GM18499 (cell line): ENCODE results near the gene CACNA2D4.

Experiments
- ATAC-seq: cut with Tn5 transposase; IDR thresholded peaks from one replicate; pipeline ENCODE4 v1.9.1; 2021; ENCODE audit warnings: moderate number of reproducible peaks; ENCODE audit not compliant: insufficient read depth, unreplicated experiment

The CACNA2D4 gene

DNA sequence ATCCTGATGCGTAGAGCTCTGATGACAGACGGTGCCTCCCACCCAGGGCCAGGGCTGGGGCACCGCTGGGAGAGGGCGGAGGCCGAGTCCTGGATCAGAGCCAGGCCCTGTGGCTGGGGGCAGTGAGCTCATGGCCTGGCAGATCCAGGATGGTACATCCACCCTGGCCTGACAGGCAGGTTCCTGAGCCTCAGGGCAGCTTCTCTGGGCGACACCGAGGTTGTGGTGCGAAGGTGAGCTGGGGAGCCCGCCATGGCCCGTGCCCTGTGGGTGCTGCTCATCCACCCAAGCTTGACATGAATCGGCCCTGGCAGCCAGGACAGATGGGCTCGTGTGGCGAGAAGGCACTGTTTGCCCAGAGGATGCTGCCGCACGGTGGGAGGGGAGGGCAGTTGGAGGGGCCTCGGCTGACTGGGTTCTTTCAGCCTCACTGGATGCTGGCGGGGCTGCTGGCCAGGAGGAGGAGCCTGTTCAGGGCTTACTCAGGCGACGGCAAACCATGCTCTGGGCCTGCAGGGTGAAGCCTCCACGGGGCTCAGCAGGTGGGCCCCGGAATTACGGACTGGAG lies 81.5 kb downstream of the CACNA2D4 start:
- no peak for ATAC-seq

DNA sequence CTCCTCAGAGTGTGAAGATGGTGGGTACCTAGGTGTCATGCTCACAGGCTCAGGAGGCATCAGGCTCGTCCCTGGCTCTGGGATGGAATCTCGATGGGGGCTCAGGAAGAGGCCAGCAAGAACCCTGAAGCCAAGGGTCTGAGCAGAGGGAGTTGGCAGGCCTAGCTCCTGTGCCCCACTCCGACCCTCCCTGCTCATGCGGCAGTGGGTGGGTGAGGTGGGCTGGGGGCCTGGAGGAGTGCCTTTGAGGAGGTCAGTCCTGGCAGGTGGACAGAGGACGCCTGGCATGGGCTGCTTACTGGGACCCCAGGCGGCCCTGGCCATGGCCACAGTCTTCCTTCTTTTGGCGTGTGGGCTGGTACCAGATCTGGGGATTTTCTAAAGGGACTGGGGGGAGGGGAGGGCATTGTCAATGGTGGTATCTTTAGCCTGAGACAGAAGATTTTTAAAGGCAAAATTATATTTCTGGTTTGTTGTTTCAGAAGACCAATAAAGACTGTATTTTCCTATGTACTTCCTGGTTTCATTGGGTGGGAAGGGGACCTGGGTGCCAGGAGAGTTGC lies 82.1 kb downstream of the CACNA2D4 start:
- ATAC-seq, result no peak

DNA sequence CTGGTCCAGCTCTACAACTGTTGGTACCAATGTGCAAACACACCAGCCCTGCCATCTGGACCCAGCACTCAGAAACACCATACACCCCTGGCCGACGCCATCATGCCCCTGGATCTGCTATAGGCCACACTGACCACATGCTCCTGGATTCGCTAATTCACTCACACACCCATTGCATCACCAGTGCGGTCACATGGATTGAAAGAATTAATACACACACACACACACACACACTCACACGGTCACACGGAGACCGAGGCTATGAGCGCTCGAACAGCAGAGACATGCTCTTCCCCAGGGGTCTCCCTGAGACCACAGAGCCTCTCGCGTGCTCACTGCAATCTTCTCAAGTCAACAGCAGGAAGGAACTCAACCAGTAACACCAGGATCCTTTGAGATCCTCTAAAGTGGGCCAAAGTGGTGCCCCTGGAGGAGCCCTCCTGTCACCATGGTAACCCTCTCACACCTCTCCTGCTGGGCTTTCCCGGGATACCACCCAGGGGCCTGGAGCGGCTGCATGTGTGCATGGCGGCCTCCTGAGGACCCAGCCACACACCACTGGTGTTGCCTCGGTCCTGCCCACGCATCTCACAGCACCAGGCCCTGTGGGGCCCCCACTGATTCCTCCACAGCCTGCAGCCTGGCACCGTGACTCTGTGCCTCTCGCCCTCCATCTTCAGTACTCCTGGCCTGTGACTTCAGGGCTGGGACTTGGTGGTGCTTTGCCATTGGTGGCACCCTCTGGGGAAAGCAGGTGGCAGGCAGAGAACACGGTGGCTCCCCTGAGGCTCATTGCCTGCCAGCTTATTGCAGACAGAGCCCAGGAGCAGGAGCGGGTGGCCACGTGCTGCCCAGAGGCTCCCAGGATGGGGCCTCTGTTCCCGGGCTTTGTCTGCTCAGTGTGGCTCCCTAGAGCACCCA lies 83.0 kb downstream of the CACNA2D4 start:
- ATAC-seq, result no peak

DNA sequence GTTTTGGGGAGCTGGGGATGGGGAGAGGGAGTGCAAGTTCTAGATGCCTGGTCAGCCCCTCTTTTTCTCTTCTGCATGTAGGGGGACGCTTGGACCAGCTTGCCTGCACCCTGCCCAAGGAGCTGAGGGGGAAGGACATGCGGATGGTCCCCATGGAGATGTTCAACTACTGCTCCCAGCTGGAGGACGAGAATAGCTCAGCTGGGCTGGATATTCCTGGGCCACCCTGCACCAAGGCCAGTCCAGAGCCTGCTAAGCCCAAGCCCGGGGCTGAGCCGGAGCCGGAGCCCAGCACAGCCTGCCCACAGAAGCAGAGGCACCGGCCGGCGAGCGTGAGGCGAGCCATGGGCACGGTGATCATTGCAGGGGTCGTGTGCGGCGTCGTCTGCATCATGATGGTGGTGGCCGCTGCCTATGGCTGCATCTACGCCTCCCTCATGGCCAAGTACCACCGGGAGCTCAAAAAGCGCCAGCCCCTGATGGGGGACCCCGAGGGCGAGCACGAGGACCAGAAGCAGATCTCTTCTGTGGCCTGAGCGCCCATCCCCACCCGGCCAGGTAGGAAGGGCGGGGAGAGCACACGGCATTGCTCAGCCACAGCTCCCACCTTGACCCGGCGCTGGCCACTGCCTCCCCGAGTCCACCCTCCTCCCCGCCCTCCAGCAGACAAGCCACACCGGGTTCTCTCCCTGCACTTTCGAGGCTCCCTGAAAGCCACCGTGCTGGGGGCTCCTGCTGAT lies 84.1 kb downstream of the CACNA2D4 start:
- ATAC-seq, result no peak

DNA sequence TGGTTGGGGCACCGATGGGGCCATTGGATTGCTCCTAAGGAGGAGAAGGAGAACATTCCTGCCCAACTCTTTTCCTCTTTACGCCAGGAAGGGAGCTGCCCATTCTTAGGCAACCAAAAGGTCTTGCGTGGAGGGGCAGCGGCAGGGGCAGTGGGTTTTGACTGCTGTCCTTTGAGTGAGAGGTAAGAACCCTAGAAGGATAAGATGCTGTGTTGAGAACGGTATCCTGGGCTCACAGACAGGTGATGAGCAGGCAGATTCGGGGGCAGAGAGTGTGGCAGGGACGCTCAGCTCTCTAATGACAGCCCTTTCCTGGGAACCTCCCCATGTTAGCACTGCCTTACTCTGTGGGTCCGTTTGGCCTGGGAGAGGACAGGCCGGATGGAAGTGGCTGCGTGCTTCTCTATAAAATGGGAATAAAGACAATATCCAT lies 84.8 kb downstream of the CACNA2D4 start:
- no peak for ATAC-seq

DNA sequence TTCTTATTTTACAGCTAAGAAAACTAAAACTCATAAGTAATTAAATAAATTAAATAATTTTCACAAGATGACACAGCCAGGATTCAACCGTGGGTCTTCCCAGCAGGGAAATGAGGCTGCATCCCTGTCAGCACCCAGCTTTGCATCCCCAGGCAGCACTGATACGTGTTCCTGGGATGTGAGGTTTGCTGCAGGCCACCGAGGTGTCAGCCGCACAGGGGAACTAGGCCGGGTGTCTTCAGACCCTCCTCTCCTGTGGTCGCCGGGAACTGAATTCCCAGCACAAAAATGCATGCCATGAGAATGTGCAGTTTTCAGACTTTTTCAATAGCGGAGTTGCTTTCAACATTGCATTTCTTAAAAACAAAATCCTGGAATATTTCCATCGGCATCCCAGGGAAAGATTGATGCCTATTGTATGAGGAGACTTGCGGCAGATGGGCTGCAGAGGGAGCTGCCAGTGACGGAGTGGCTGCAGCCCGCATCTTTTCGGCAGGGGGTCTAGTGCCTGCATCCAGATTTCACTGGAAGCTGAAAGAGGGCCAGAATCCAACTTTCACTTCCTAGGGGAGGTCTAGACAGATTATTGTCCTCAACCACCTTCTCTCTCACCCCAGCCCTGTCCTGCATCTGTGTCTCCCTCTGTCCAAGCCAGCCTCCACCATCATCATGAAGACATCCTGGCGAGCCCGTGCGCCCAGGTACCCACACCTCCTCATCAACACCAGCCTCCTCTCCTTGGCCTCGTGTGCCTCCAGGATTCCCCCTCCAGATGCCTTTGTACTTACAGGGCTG lies 85.5 kb downstream of the CACNA2D4 start:
- ATAC-seq, result no peak

DNA sequence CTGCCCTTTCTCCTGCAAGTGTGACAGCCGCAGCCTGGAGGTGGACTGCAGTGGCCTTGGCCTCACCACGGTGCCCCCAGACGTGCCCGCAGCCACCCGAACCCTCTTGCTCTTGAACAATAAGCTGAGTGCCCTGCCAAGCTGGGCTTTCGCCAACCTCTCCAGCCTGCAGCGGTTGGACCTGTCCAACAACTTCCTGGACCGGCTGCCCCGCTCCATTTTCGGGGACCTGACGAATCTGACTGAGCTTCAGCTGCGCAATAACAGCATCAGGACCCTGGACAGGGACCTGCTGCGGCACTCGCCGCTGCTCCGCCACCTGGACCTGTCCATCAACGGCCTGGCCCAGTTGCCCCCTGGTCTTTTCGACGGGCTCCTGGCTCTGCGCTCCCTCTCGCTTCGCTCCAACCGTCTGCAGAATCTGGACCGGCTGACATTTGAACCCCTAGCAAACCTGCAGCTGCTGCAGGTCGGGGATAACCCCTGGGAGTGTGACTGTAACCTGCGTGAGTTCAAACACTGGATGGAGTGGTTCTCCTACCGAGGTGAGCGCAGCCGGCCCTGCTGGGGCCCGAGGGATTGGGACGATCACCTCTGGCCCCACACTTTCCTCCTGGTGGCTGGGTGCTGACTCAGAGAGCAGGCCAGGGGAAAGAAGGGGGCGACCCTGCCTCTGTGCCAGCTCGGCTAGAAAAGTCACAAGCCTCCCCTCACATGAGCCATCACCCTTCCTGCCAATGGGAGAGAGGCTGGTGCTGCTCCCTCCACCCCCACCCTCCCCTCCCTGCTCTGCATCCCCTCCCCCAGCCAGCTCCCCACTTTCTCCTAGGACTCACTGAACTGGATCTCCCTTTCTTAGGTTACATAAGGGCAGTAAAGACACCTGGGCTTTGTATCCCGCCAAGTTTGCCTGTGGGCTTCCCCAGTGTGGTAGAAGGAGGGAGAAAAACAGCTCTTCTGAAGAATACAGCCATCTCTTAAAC lies 87.2 kb downstream of the CACNA2D4 start:
- no peak for ATAC-seq

DNA sequence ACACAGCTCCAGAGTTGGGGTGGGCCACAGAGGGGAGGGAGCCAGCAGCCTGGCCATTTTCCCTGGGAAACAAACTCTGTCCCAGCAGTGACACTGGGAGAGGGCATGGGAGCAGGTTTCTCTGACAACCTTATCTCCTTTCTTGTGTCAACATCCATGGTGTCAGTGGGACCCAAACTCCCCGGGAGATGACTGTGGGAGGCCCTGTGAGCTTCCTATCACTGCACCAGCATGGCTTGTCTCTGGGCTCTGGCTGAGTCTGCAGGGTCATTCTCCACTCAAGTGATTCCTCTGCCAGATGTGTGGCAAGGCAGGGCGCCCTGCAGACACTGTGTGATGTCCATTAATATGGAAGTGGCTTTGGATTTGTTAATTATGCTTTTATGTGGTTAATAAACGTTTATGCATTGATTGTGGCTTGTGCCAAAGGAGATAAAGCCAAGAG lies 88.0 kb downstream of the CACNA2D4 start:
- ATAC-seq, result no peak

DNA sequence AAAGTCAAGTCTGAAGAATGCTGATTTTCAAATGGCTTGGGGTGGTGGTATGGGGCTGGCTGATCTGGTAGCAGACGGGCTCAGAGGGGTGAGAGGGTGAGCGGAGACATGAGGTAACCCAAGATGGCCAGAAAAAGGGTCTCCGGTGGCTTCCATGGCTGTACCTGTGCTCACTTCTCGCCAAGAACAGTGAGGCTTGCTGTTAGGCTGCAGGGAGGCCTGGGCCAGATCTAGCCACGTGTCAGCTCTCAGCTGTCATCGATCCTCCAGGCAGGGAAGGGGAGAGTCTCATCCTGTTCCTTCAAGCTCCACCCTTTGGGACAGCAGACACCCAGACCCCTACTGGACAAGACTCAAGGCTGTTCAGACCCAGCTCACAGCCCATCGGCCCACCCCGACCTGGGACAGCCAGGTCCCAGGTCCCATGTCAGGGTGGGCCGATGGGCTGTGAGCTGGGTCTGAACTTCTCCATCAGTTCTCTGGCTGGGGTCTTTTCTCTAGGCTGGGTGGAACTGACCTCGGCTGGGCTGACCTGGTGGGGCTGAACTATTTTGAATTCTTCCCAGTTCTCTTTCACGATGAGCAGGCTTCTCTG lies 89.0 kb downstream of the CACNA2D4 start:
- ATAC-seq, result no peak

DNA sequence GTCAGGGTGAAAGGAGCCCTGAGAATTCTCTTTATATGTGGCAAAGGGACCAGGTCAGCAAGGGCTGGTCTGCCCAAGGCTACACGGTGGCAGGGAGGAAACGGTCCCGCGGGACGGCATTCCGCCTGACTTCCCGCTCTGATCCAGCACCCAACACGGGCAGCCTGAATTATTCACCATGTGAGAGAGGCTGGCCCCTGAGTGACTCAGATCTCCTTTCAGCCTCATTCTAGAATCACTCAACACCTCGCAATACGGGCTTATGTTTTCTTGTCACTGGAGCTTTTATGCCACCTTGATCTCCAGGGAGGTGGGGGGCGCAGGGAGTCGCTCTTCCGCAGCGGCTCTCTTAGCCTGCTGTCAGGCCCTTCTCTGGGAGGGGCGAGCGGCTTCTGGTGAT lies 89.6 kb downstream of the CACNA2D4 start:
- ATAC-seq, result no peak

DNA sequence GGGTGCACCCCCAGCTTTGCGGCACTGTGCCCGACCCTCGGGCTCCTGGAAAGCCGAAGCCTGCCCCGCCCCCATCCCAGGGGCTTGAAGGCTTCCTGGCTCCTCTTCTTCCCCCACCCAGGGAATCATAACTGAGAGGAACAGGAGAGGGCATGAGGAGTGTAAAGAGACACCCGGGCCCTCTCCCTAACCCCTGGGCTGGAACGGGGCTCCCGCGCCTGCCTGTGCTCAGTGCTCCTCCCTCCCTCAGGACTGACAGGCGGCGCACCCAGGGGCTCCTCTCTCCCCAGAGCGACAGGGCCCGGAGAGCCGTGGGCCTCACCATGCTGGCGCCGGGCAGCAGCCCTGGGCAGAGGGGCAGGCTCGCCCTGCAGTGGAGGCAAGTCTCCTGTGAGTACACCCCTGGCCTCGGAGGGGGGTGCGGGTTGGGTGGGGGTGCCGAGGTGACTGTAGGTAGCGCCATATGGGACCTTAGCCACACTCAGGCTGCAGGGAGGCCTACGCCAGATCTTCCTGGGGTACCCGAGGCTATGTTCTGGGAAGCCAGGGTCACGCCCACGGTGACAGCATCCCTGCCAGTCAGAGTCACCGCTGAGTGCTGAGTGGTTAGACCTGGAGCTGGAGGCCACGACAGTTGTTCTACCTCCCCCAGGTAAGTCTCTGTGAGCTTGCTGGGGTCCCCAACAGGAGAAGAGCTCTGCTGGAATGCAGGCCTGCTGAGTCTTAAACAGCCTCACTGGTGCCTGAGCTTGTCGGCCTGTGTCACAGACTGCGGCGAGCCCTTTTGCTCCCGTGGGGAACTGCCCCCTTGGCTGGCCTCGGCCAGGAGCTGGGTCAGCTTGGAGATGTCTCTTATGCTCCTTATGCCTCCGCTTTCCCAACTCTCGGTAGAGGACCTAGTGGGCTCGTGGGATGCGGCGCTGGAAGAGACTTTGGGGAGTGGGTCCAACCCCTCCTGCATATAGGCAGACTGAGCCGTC lies 90.3 kb downstream of the CACNA2D4 start:
- ATAC-seq, result no peak

DNA sequence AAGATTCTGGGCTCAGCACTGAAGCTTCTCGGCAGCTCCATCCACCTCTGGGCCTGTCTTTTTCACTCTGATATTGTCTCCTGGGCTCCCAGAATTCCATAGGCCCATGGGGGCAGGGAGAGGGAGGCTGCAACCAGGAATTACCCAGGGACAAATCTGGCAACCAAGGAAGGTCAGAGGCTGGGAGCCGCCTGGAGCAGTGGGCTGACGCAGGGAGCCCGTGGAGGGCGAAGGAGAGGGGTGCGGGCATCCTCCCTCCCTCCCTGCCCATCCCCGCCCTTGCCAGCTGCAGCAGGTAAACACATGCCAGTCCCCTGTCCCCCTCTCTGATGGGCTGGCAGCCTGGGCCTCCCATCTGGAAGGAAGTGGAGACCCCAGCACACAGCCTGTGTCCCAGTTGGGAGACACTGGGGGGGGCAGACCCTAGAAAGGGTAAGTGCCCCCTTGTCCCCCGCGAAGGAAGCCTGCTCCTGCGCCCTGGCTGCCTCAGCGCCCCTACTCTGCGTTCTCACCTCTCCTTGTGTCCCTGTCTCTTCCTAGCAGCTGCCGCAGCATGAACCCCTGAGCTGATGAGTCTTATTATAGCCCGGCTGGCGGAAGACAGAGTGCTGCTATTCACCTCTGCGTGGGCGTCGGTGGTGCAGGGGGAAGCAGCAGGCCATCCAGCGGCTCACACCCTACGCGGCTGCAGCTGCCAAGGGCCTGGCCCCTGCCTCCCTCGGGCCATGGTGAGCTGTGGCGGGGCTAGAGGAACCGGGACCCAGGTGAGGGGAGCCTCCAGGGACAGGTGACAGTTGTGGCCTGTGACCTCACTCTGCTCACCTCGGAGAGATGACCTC lies 91.4 kb downstream of the CACNA2D4 start:
- no peak for ATAC-seq

DNA sequence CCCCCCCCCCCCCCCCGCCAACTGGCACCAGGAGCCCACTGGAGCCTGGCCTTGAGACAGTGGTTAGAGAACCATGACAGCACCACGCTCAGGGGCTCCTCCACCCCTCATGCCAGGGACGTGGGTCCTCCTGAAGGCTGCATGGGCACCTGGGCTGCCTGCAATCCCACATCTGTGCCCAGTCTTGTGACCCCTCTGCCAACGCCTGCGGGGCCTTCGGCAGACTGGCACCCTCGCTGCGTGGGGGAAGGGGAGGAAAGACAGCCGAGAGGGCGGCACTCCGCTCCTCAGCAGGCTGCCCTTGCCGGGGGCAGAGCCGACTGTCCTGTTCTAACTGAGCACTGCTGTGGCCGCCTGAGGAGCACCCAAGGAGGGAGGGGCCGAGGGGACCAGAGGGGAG lies 92.1 kb downstream of the CACNA2D4 start:
- ATAC-seq, result no peak

DNA sequence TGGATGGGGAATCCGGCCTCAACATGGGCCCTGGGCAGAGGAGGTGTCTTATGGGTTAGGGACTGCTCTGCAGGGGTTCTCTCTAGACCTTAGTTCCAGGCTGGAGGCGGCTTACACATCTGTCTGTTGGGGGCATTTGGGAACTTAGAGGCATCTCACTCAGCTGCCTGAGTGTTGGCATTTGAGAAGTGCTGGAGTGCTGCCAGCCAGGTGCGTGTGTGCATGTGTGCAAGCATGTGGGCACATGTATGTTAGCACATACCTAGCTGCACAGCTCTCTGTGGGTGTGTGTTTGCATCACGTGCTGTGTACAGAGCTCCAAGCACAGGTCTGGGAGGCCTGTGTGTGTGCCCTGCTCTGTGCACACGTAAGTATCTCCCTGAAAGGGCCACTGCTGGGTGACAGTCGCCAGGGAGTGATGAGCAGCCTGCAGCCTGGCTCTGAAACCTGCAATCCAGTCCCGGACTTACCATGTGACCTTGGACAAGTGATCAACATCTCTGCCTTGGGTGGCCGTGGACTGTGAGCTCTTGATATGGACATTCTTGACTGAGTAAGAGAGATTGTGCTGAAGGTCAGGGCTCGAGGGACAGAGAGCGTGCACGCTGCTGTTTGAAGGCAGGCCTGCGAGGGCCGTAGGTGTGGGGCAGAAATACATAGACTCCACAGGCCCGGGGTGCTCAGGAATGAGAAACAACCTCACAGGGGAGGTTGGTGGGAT lies 92.9 kb downstream of the CACNA2D4 start:
- no peak for ATAC-seq

DNA sequence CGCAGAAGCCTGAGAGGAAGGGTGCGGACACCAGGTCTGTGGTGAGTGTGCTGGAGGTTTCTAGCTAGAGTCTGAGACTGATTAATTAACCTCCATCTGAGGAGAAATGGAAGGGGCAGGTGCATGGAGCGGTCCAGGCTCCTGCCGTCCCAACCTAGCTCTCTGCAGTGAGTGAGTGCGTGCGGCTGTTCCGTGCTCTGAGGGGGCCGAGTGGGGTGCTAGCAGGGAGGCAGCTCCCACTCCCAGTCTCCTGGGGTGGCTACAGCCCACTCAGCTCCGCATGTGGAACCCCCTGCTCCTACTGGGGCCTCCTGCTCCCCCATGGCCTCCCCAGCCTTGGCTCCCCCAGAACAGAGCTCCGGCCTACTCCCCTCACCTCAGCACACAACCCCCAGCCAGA lies 95.2 kb downstream of the CACNA2D4 start:
- ATAC-seq, result no peak

DNA sequence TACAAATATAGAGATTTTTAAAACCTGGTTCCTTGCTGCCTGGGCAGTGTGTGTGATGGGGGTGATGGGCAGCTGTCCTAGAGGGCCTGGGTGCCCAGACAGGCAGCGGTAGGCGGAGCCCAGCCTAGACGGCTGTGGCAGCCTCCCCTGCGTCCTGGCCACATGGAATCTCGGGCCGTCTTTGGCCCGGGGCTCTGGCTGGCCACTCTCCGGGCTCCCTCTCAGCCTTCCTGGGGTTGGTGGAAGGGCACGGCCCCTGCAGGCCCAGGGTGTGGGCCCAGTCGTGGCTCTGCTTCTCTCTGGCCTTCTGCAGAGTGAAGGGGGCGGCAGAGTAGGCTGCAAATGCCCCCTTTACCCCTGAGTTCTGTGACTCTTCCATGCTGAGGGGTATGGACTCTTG lies 95.8 kb downstream of the CACNA2D4 start:
- ATAC-seq, result no peak
